ENCODE data around the gene KRT33B.

GRCh38 chr17:41324180-41325075 is 45.2 kb downstream of the KRT33B start:
- TF ChIP-seq CTCF (IDR thresholded peaks at IDR 0.05) (peak; percentile 7; the same call in 1 of the 2 replicates), SP1 (CRISPR knock-in tag; conservative IDR thresholded peaks at IDR 0.05) (no peak), ATF3 (CRISPR knock-in tag; conservative IDR thresholded peaks at IDR 0.05) (no peak), TCF7 (CRISPR knock-in tag; IDR thresholded peaks at IDR 0.05; ENCODE audit: low read depth) (no peak), GTF2I (CRISPR knock-in tag; conservative IDR thresholded peaks at IDR 0.05) (no peak), ATF2 (CRISPR knock-in tag; IDR thresholded peaks at IDR 0.05; ENCODE audit: borderline replicate concordance, low read depth) (no peak), ATF6 (CRISPR knock-in tag; IDR thresholded peaks at IDR 0.05) (no peak), USF2 (CRISPR knock-in tag; IDR thresholded peaks at IDR 0.05) (no peak), NR2C2 (CRISPR knock-in tag; IDR thresholded peaks at IDR 0.05) (no peak), HMGA2 (CRISPR knock-in tag; IDR thresholded peaks at IDR 0.05) (no peak), ETV6 (CRISPR knock-in tag; IDR thresholded peaks at IDR 0.05) (no peak), MAX (CRISPR knock-in tag; IDR thresholded peaks at IDR 0.05) (no peak)

Measured in WTC11 (cell line).